Measurements from ENCODE around the gene EGFL6. TPM values are rescaled to one million over a fixed set of nuclear protein-coding genes. Genes with fewer than 3 reads are reported as not detected.

EGFL6 gene
- polyA plus RNA-seq: 0.06 to 1.0 TPM (median 0.38 TPM) in 3 replicates
- polyA plus RNA-seq (2011; ENCODE audit: low read depth): 0.17 TPM
- 0.42 and 0.75 TPM in 2 replicates for polyA plus RNA-seq (2011; cell fraction: cytosol; rRNA removed)
- 0.38 and 0.43 TPM in 2 replicates for polyA plus RNA-seq (2011; cell fraction: nucleus; rRNA removed)
- polyA plus RNA-seq (2012; ENCODE audit: low replicate concordance): 0.31 TPM in 1 of 2 replicates, not detected in the other
- 0.13 to 0.26 TPM in 2 of 3 replicates, not detected in the other for polyA minus RNA-seq
- not detected for polyA minus RNA-seq (2011; cell fraction: cytosol; rRNA and poly(A)+ RNA removed)
- polyA minus RNA-seq (2011; cell fraction: nucleus; rRNA and poly(A)+ RNA removed): not detected in 2 replicates

- no peak within 1 kb of the TSS for H3K9ac ChIP-seq (ENCODE audit: control insufficient read depth, extremely low read depth, insufficient read depth, low read length)
- H3K27ac ChIP-seq (ENCODE audit: control insufficient read depth, insufficient read depth, low read length): no peak within 1 kb of the TSS
- H3K27me3 ChIP-seq (ENCODE audit: control insufficient read depth, extremely low read depth, insufficient read depth, low read length): peaks cover 70% of the 10 kb centered on the region
- no peak for TF ChIP-seq CTCF (optimal IDR thresholded peaks at IDR 0.05 in 1 of 3, IDR thresholded peaks at IDR 0.05 in 1 of 3, conservative IDR thresholded peaks at IDR 0.05 in 1 of 3; ENCODE audit: extremely low read depth in 1 of 3, insufficient read depth in 2 of 3, low read length in 3 of 3)
- TF ChIP-seq EZH2 (IDR thresholded peaks at IDR 0.05; ENCODE audit: low read length): peak; percentile 74
- H3K4me3 ChIP-seq (ENCODE audit: control insufficient read depth in 2 of 3, extremely low read depth in 1 of 3, insufficient read depth in 2 of 3, low read depth in 1 of 3, low read length in 3 of 3): no peak within 1 kb of the TSS
- no peak within 1 kb of the TSS for H2AFZ ChIP-seq (ENCODE audit: control insufficient read depth, low read length)
- DNase-seq (ENCODE audit: low read depth, low spot score) (no peak), FAIRE-seq (no peak)
- H3K36me3 ChIP-seq (ENCODE audit: control insufficient read depth in 2 of 2, extremely low read depth in 1 of 2, insufficient read depth in 2 of 2, low read length in 2 of 2): no peaks in the 10 kb centered on the region
- no peaks in the 10 kb centered on the region for H3K4me1 ChIP-seq (ENCODE audit: control insufficient read depth, extremely low read depth, insufficient read depth, low read length)
- H3K9me1 ChIP-seq (ENCODE audit: control insufficient read depth, extremely low read depth, insufficient read depth, low read length): no peaks in the 10 kb centered on the region
- H3K4me2 ChIP-seq (ENCODE audit: control insufficient read depth, extremely low read depth, insufficient read depth, low read depth, low read length): no peak within 1 kb of the TSS
- no peaks in the 10 kb centered on the region for H3K9me3 ChIP-seq (ENCODE audit: control insufficient read depth, low read depth, low read length)
- no peaks in the 10 kb centered on the region for H4K20me1 ChIP-seq (ENCODE audit: control insufficient read depth, extremely low read depth, insufficient read depth, low read length)
- no peaks in the 10 kb centered on the region for H3K79me2 ChIP-seq (ENCODE audit: control insufficient read depth, insufficient read depth, low read length)
- dilution Hi-C loops (cut with MboI; ENCODE audit: extremely low pct_ligation_motif_present, low sequenced_read_pairs): loop anchor here (5.0 kb wide), 1 partner anchor 53 kb away; no protein-coding TSS in a partner anchor
Observed at GRCh38 chrX:13569479-13570260, at the start of gene EGFL6. TSS of gene EGFL6 (plus strand) at chrX:13569601. CDS start at chrX:13569862, 261 bp downstream.

- dilution Hi-C loops (cut with MboI; ENCODE audit: extremely low pct_ligation_motif_present, low sequenced_read_pairs): no loop called here
- Histone ChIP-seq H3K36me3 (ENCODE audit: control insufficient read depth in 2 of 2, extremely low read depth in 1 of 2, insufficient read depth in 2 of 2, low read length in 2 of 2) (no peaks in the 10 kb centered on the region), H3K4me2 (ENCODE audit: control insufficient read depth, extremely low read depth, insufficient read depth, low read depth, low read length) (no peak overlapping the region), H3K4me3 (ENCODE audit: control insufficient read depth in 2 of 3, extremely low read depth in 1 of 3, insufficient read depth in 2 of 3, low read depth in 1 of 3, low read length in 3 of 3) (no peak overlapping the region), H3K27ac (ENCODE audit: control insufficient read depth, insufficient read depth, low read length) (no peak overlapping the region), H3K9me1 (ENCODE audit: control insufficient read depth, extremely low read depth, insufficient read depth, low read length) (no peaks in the 10 kb centered on the region), H3K27me3 (ENCODE audit: control insufficient read depth, extremely low read depth, insufficient read depth, low read length) (peaks cover 10% of the 10 kb centered on the region), H3K9me3 (ENCODE audit: control insufficient read depth, low read depth, low read length) (no peaks in the 10 kb centered on the region), H3K79me2 (ENCODE audit: control insufficient read depth, insufficient read depth, low read length) (no peaks in the 10 kb centered on the region), H3K9ac (ENCODE audit: control insufficient read depth, extremely low read depth, insufficient read depth, low read length) (no peak overlapping the region), H3K4me1 (ENCODE audit: control insufficient read depth, extremely low read depth, insufficient read depth, low read length) (no peaks in the 10 kb centered on the region), H2AFZ (ENCODE audit: control insufficient read depth, low read length) (no peak overlapping the region), H4K20me1 (ENCODE audit: control insufficient read depth, extremely low read depth, insufficient read depth, low read length) (no peaks in the 10 kb centered on the region)
- FAIRE-seq (no peak), DNase-seq (ENCODE audit: low read depth, low spot score) (no peak)
- TF ChIP-seq CTCF (optimal IDR thresholded peaks at IDR 0.05 in 1 of 3, IDR thresholded peaks at IDR 0.05 in 1 of 3, conservative IDR thresholded peaks at IDR 0.05 in 1 of 3; ENCODE audit: extremely low read depth in 1 of 3, insufficient read depth in 2 of 3, low read length in 3 of 3) (no peak), EZH2 (IDR thresholded peaks at IDR 0.05; ENCODE audit: low read length) (no peak)
Observed at GRCh38 chrX:13520351-13520750, 49.0 kb upstream of the EGFL6 start.

Data from keratinocyte (primary cell).